IMR-90 (cell line): Measurements from ENCODE around the gene RECK. TPM values are rescaled to one million over a fixed set of nuclear protein-coding genes. Genes with fewer than 3 reads are reported as not detected.

ENCODE experiments used
- ATAC-seq: fragments of 200-7000 bp; cut with Tn5 transposase; 2 replicates; pipeline ENCODE4 v1.9.1; 2020; ENCODE audit warnings: low read depth, mild to moderate bottlenecking, moderate library complexity
- BruUV-seq: library from RNA; stranded (reverse); fragments of 400-500 nt; replicated peaks from 2 replicates; lab custom pipeline; 2021; lab: Mats Ljungman, UMichigan
- CTCF ChIA-PET: fragments of 300-600 bp; formaldehyde crosslinking; extraction: SDS; loops from one replicate; lab custom pipeline; 2021; ENCODE audit warnings: antibody characterized with exemption; lab: Yijun Ruan, JAX
- POLR2A ChIA-PET: fragments of 300-600 bp; sonication (Branson Sonifier 250); formaldehyde crosslinking; loops from one replicate; lab custom pipeline; 2022; ENCODE audit warnings: antibody characterized with exemption; ENCODE audit not compliant: unreplicated experiment; lab: Charles Lee
- DNase-seq: peaks from one replicate; pipeline ENCODE4 v3.0.0; 2013
- H2AFZ ChIP-seq: replicated peaks from 2 replicates; pipeline ENCODE3; 2013; ENCODE audit warnings: low read length, mild to moderate bottlenecking; ENCODE audit not compliant: poor library complexity
- H2AK5ac ChIP-seq: 2 replicates; pipeline ENCODE4 v1.6.1; 2013; ENCODE audit warnings: low read depth, low read length, inconsistent platforms
- H2AK9ac ChIP-seq: replicated peaks from 2 replicates; pipeline ENCODE3; 2013; ENCODE audit warnings: mild to moderate bottlenecking, low read depth, low read length, moderate library complexity; ENCODE audit not compliant: poor library complexity
- H2BK120ac ChIP-seq: 2 replicates; pipeline ENCODE4 v1.6.1; 2013; ENCODE audit warnings: low read depth, low read length, inconsistent platforms
- H2BK15ac ChIP-seq: 3 replicates; pipeline ENCODE4 v1.6.1; 2013; ENCODE audit warnings: low read depth, low read length, inconsistent platforms
- H2BK20ac ChIP-seq: 2 replicates; pipeline ENCODE4 v1.6.1; 2013; ENCODE audit warnings: low read depth, mild to moderate bottlenecking, inconsistent platforms, low read length, moderate library complexity
- H2BK5ac ChIP-seq: 2 replicates; pipeline ENCODE4 v1.6.1; 2013; ENCODE audit warnings: mild to moderate bottlenecking, low read depth, low read length, inconsistent platforms; ENCODE audit not compliant: poor library complexity, severe bottlenecking
- H3K14ac ChIP-seq: replicated peaks from 2 replicates; pipeline ENCODE4 v1.6.1; 2013; ENCODE audit warnings: low read depth, low read length, inconsistent platforms
- H3K18ac ChIP-seq: 2 replicates; pipeline ENCODE4 v1.6.1; 2013; ENCODE audit warnings: low read depth, low read length, control low read depth
- H3K23ac ChIP-seq: 2 replicates; pipeline ENCODE4 v1.6.1; 2013; ENCODE audit warnings: low read depth, low read length, inconsistent platforms
- H3K27ac ChIP-seq: 2 replicates; pipeline ENCODE4 v1.5.1; 2013; ENCODE audit warnings: mild to moderate bottlenecking, control low read depth, low read length; ENCODE audit not compliant: insufficient read depth
- H3K27me3 ChIP-seq: 2 replicates; pipeline ENCODE4 v1.6.1; 2013; ENCODE audit warnings: low read length; ENCODE audit not compliant: control insufficient read depth, insufficient read depth
- H3K36me3 ChIP-seq: 2 replicates; pipeline ENCODE4 v1.6.1; 2013; ENCODE audit warnings: low read length, mixed read lengths; ENCODE audit not compliant: control insufficient read depth, insufficient read depth
- H3K4ac ChIP-seq: 2 replicates; pipeline ENCODE4 v1.6.1; 2013; ENCODE audit warnings: low read depth, low read length, inconsistent platforms
- H3K4me1 ChIP-seq: 2 replicates; pipeline ENCODE4 v1.6.1; 2013; ENCODE audit warnings: low read length, mixed read lengths; ENCODE audit not compliant: control insufficient read depth, insufficient read depth
- H3K4me2 ChIP-seq: 2 replicates; pipeline ENCODE4 v1.6.1; 2013; ENCODE audit warnings: low read depth, mild to moderate bottlenecking, control low read depth, low read length, moderate library complexity
- H3K4me3 ChIP-seq: 2 replicates; pipeline ENCODE4 v1.5.1; 2013; ENCODE audit warnings: low read depth, mild to moderate bottlenecking, control low read depth, low read length, moderate library complexity; ENCODE audit not compliant: insufficient read depth
- H3K56ac ChIP-seq: 2 replicates; pipeline ENCODE4 v1.6.1; 2013; ENCODE audit warnings: low read length, inconsistent platforms; ENCODE audit not compliant: insufficient read depth; ENCODE audit errors: extremely low read depth
- H3K79me1 ChIP-seq, 2 experiments: 2 replicates each; pipeline ENCODE4 v1.6.1; 2013; ENCODE audit warnings: low read length in 2 of 2, inconsistent platforms in 1 of 2, low read depth in 1 of 2
- H3K9ac ChIP-seq: 2 replicates; pipeline ENCODE4 v1.6.1; 2013; ENCODE audit warnings: low read depth, low read length, control low read depth
- H3K9me1 ChIP-seq: 2 replicates; pipeline ENCODE4 v1.6.1; 2013; ENCODE audit warnings: low read length, inconsistent platforms; ENCODE audit not compliant: insufficient read depth
- H3K9me3 ChIP-seq: 2 replicates; pipeline ENCODE4 v1.6.1; 2013; ENCODE audit warnings: low read length; ENCODE audit not compliant: control insufficient read depth, insufficient read depth
- H4K20me1 ChIP-seq: 2 replicates; pipeline ENCODE4 v1.6.1; 2013; ENCODE audit warnings: low read length, inconsistent platforms; ENCODE audit not compliant: insufficient read depth
- H4K5ac ChIP-seq: 2 replicates; pipeline ENCODE4 v1.6.1; 2013; ENCODE audit warnings: mild to moderate bottlenecking, low read depth, low read length, control low read depth
- H4K8ac ChIP-seq, 2 experiments: 2 replicates each; pipeline ENCODE4 v1.6.1; 2013; ENCODE audit warnings: low read depth in 2 of 2, low read length in 2 of 2, control low read depth in 1 of 2, inconsistent platforms in 1 of 2
- H4K91ac ChIP-seq: 2 replicates; pipeline ENCODE4 v1.6.1; 2013; ENCODE audit warnings: low read depth, low read length, inconsistent platforms; ENCODE audit not compliant: insufficient read depth
- CEBPB ChIP-seq: IDR thresholded peaks from 2 replicates; pipeline ENCODE4 v1.6.1; 2012; ENCODE audit warnings: low read depth, low read length, improper control_type of control experiment
- MAFK ChIP-seq: IDR thresholded peaks from 2 replicates; pipeline ENCODE4 v1.6.1; 2012; ENCODE audit warnings: low read depth, low read length, improper control_type of control experiment
- WGBS, 2 experiments: methylation state at CpG; one replicate each; pipeline versions ENCODE4 v1.1.5 to v1.1.7; 2013; ENCODE audit warnings: missing lambda C conversion rate in 2 of 2; ENCODE audit not compliant: insufficient read length in 1 of 2; ENCODE audit errors: extremely low coverage in 2 of 2; 5-methylcytosine and 5-hydroxymethylcytosine counted together
- dilution Hi-C: fragments of 300-500 bp; cut with HindIII; formaldehyde crosslinking; loops from one replicate; pipeline ENCODE4 v1.14.3; 2018; ENCODE audit warnings: low sequenced_read_pairs; ENCODE audit not compliant: unreplicated experiment
- in situ Hi-C: fragments of 300-500 bp; cut with MboI; formaldehyde crosslinking; loops from 3 replicates; pipeline ENCODE4 v1.14.3; 2019; ENCODE audit warnings: low sequenced_read_pairs, inconsistent platforms, mixed read lengths
- intact Hi-C: fragments of 100-400 bp; cut with micrococcal nuclease; formaldehyde crosslinking; loops from 2 replicates; pipeline ENCODE4 v1.10.0; 2022
- polyA plus RNA-seq, 3 experiments: library from polyadenylated mRNA; depleted of rRNA; stranded (reverse); fragments of >200 nt; gene quantifications; 2 replicates each; pipeline ENCODE4 v1.2.3, GENCODE V29; 2012; ENCODE audit warnings: low replicate concordance in 1 of 3
- total RNA-seq: library from RNA; depleted of rRNA; stranded (reverse); fragments of >200 nt; gene quantifications from 2 replicates; pipeline ENCODE4 v1.2.3, GENCODE V29; 2012
- TF ChIP-seq, protein P1 (sequence below): fragments of 150-350 bp; IDR thresholded peaks from 2 replicates; pipeline ENCODE4 v1.6.1; 2016; ENCODE audit warnings: low read depth, mild to moderate bottlenecking, low read length, moderate library complexity, borderline replicate concordance

Gene RECK
- total and polyA plus RNA-seq, 2 of the 4 experiments (the other 2 are of a cell fraction): 23.5 to 44.0 TPM

DNA sequence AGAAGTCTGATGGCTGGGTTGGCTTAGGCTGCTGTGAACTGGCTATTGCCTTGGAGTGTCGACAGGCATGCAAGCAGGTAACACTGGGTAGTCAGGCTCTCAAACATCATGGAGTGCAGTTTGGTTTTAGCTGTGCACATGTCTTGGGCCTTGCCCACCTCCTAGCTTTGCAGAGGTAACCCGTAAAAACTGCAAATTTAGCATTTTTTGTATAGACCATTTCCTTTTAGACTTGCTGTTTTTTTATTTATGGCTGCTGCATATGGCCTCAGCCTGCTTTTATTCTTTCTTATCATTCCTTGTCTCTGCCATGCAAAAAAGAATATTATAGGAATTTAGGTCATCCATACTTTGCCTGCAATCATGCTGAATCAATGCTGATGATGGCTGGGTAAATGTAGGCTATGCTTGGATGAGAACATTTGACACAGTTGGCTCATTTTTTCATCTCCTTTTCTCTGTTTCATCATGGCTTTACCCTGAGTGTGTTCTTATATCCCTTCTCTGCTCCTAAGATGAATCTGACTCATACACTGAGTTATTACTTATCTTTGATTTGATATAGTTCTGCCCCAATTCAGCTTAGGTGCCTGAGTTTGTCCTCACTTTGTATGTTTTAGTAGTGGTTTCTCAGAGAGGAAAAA lies 27.2 kb downstream of the RECK start:
- no TSS peak for BruUV-seq
- ATAC-seq: peak; percentile 82
- 0 out of 4 replicates have a peak overlapping the region, but pooled peaks have one; percentile 8 to 66 for H4K8ac ChIP-seq
- peaks cover 20 to 60% of the 10 kb centered on the region in 2 experiments for H3K79me1 ChIP-seq
- H4K5ac ChIP-seq: no peak overlapping the region
- peak overlapping the region; percentile 20; the same call in 1 of the 2 replicates for H2BK20ac ChIP-seq
- no peak overlapping the region for H2AFZ ChIP-seq
- peak; percentile 79 for DNase-seq
- H3K9me1 ChIP-seq: peaks cover 6% of the 10 kb centered on the region
- H2BK120ac ChIP-seq: no peak overlapping the region
- H2AK5ac ChIP-seq: peak overlapping the region; percentile 30; the same call in 1 of the 2 replicates
- no peak overlapping the region; the same call in 1 of the 2 replicates for H3K56ac ChIP-seq
- no peak overlapping the region for H3K9ac ChIP-seq
- H2BK15ac ChIP-seq: 0 out of 3 replicates have a peak overlapping the region, but pooled peaks have one; percentile 17
- peaks cover 22% of the 10 kb centered on the region; the same call in 1 of the 2 replicates for H4K20me1 ChIP-seq
- H4K91ac ChIP-seq: no peak overlapping the region; the same call in 1 of the 2 replicates
- H3K4me3 ChIP-seq: no peak overlapping the region
- peak overlapping the region; percentile 46; the same call in 1 of the 2 replicates for H3K23ac ChIP-seq
- peak overlapping the region; percentile 65 for H3K4ac ChIP-seq
- POLR2A ChIA-PET: no interaction called here
- peaks cover 32% of the 10 kb centered on the region for H3K36me3 ChIP-seq
- H3K4me1 ChIP-seq: peaks cover 11% of the 10 kb centered on the region
- CTCF ChIA-PET: no interaction called here
- peak overlapping the region; percentile 76 for H2BK5ac ChIP-seq
- peak overlapping the region; percentile 58 for H3K4me2 ChIP-seq
- no peaks in the 10 kb centered on the region for H3K9me3 ChIP-seq
- TF ChIP-seq, protein P1, sequence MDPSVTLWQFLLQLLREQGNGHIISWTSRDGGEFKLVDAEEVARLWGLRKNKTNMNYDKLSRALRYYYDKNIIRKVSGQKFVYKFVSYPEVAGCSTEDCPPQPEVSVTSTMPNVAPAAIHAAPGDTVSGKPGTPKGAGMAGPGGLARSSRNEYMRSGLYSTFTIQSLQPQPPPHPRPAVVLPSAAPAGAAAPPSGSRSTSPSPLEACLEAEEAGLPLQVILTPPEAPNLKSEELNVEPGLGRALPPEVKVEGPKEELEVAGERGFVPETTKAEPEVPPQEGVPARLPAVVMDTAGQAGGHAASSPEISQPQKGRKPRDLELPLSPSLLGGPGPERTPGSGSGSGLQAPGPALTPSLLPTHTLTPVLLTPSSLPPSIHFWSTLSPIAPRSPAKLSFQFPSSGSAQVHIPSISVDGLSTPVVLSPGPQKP: no peak
- TF ChIP-seq MAFK (peak; percentile 87), CEBPB (peak; percentile 52)
- H3K18ac ChIP-seq: no peak overlapping the region; the same call in 1 of the 2 replicates
- intact Hi-C loops (loop anchor here (2.0 kb wide), 1 partner anchor 23 kb away; no protein-coding TSS in a partner anchor), in situ Hi-C loops (no loop called here), dilution Hi-C loops (no loop called here)
- peak overlapping the region; percentile 62; the same call in 1 of the 2 replicates for H3K27ac ChIP-seq
- peak overlapping the region; percentile 82 for H3K14ac ChIP-seq
- peak overlapping the region; percentile 18 for H2AK9ac ChIP-seq
- WGBS, 2 experiments: no CpG with 5 or more reads among the region's 2 CpGs
- H3K27me3 ChIP-seq: no peaks in the 10 kb centered on the region
